ENCODE data around the gene WIPF3.

The WIPF3 gene

DNA sequence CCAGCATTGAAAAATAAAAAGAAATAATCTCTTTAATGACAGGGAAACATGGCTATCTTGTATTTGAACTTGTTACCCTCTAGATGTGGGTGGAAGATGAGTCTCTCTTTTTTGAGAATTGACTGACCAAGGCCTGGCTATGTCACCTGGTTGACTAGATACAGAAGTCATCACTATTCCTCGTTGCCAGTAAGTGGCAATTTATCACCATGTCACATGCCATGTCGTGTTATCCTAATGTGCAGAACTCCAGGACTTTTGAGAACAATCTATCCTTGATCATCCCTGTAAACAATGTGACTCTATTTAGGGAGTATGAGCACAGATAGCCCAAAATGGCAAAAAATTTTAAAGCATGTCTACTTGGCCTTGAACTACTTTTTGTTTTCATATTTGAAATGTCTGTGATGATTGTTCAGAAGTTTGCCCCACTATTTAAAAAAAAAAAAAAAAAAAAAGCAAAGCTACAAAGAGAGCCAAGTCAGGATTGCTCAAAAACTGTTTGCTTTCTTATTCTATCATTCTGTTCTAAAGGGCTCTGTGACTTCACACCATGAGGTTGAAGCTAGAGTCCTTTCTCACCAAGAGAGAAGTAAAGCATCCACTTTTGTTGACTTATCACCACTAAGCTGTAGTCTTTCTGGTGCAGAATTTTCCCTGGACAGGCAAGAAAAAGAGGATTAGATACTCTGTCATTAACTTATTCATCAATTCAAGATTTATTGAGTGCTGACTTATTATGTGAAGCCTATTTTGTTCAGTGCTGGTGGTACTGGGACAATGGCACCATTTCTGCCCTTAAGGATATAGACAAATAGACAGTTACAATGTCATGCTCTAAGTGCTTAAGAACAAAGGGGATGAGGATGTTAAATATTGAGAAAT, 10.4 kb upstream of the WIPF3 start:
- DNase-seq = no peak

DNA sequence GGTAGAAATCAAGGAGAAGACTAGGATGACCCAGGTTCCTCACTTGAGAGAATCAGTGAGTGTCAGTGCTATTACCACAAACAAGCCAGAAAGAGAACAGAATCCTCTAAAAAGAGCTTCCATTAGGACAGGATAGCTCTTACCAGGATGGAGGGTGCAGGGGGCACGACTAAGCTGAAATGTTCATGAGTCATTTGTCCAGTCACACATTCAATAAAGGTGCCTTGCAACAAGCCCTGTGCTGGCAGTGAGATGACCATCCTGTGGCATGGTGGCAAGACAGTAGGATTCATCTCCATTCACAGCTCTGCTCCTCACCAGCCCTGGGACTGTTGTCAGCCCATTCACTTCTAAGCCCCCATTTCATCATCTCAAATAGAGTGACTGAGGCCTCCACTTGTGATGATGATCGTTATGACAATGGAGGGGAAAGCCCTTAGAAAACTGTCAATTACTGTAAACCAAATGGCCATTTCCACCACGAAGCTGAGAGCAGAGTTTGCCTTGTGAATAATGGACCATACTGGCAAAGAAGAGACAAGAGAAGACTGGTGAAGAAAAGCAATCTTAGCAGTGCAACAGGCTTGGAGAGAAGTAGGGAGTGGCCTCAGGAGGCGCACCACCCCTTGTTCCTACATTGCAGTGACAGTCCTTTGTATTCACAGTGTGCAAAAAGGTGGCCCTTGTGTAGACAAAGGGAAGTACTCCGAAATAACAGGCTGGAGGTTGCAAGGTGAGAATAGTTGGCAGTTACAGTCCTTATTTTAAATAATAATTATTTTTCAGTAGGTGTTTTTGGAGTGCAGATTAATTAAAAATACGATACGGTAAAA, 9.0 kb upstream of the WIPF3 start:
- no peak for DNase-seq
- no peak overlapping the region for H3K4me3 Mint-ChIP-seq
- H3K9me3 Mint-ChIP-seq = no peaks in the 10 kb centered on the region
- TF ChIP-seq, protein P1, sequence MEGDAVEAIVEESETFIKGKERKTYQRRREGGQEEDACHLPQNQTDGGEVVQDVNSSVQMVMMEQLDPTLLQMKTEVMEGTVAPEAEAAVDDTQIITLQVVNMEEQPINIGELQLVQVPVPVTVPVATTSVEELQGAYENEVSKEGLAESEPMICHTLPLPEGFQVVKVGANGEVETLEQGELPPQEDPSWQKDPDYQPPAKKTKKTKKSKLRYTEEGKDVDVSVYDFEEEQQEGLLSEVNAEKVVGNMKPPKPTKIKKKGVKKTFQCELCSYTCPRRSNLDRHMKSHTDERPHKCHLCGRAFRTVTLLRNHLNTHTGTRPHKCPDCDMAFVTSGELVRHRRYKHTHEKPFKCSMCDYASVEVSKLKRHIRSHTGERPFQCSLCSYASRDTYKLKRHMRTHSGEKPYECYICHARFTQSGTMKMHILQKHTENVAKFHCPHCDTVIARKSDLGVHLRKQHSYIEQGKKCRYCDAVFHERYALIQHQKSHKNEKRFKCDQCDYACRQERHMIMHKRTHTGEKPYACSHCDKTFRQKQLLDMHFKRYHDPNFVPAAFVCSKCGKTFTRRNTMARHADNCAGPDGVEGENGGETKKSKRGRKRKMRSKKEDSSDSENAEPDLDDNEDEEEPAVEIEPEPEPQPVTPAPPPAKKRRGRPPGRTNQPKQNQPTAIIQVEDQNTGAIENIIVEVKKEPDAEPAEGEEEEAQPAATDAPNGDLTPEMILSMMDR (IDR thresholded peaks at IDR 0.05) = no peak
- no peaks in the 10 kb centered on the region for H3K4me1 Mint-ChIP-seq
- H3K36me3 Mint-ChIP-seq (ENCODE audit: low read depth) = no peaks in the 10 kb centered on the region
- peaks cover 10% of the 10 kb centered on the region for H3K27me3 Mint-ChIP-seq (ENCODE audit: low read depth, poor library complexity)
- H3K27ac Mint-ChIP-seq = no peak overlapping the region

More for the DNA sequence above, 10.4 kb upstream of the WIPF3 start:
- no peaks in the 10 kb centered on the region for H3K36me3 Mint-ChIP-seq (ENCODE audit: low read depth)
- no peak overlapping the region for H3K4me3 Mint-ChIP-seq
- no peak overlapping the region for H3K27ac Mint-ChIP-seq
- no peaks in the 10 kb centered on the region for H3K27me3 Mint-ChIP-seq (ENCODE audit: low read depth, poor library complexity)
- no peaks in the 10 kb centered on the region for H3K9me3 Mint-ChIP-seq
- H3K4me1 Mint-ChIP-seq = no peaks in the 10 kb centered on the region
- TF ChIP-seq, protein P1 (IDR thresholded peaks at IDR 0.05) = no peak

DNA sequence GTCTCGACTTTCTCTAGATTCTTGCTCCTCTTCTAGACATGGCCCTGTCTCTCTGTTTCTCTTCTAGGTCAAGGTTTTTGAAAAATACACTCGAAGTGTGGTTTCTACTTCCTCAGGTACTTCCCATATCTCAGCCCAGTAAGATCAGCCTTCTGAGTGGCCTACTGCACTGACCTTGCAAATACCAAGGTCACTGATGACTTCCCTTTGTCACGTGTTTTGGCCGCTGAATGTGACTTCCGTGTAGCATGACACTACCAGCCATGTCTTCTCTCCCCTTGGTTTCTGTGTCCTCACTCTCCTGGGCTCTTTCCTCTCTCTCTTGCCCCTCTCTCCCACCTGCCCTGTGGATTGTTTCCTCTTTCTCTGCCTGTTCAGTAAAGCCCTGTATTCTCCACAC, 7.9 kb upstream of the WIPF3 start:
- TF ChIP-seq, protein P1 (IDR thresholded peaks at IDR 0.05) = no peak
- Mint-ChIP-seq H3K36me3 (ENCODE audit: low read depth) (no peaks in the 10 kb centered on the region), H3K4me1 (no peaks in the 10 kb centered on the region), H3K4me3 (no peak overlapping the region), H3K27ac (no peak overlapping the region), H3K27me3 (ENCODE audit: low read depth, poor library complexity) (peaks cover 20% of the 10 kb centered on the region), H3K9me3 (no peaks in the 10 kb centered on the region)
- no peak for DNase-seq

DNA sequence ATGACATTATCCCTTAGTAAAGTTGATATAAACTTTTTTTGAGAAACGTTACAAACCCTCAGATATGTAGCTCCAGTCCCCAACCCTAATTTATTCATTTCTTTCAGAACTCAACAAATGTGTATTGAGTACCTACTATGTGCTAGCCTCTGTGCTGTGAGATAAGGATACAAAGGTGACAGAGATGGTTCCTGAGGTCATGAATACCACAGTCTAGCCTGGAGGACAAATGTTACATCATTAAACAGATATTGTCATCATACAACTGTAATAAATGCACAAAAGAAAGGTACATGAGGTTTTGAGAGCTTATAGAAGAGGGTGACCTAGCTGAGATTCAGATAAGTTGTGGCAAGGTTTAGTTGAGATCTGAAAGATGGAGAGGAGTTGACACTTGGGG, 4.4 kb upstream of the WIPF3 start:
- TF ChIP-seq, protein P1 (IDR thresholded peaks at IDR 0.05) = no peak
- H3K36me3 Mint-ChIP-seq (ENCODE audit: low read depth) = no peaks in the 10 kb centered on the region
- DNase-seq = no peak
- no peaks in the 10 kb centered on the region for H3K9me3 Mint-ChIP-seq
- H3K4me3 Mint-ChIP-seq = no peak overlapping the region
- peaks cover 49% of the 10 kb centered on the region for H3K27me3 Mint-ChIP-seq (ENCODE audit: low read depth, poor library complexity)
- H3K27ac Mint-ChIP-seq = no peak overlapping the region
- H3K4me1 Mint-ChIP-seq = no peaks in the 10 kb centered on the region

DNA sequence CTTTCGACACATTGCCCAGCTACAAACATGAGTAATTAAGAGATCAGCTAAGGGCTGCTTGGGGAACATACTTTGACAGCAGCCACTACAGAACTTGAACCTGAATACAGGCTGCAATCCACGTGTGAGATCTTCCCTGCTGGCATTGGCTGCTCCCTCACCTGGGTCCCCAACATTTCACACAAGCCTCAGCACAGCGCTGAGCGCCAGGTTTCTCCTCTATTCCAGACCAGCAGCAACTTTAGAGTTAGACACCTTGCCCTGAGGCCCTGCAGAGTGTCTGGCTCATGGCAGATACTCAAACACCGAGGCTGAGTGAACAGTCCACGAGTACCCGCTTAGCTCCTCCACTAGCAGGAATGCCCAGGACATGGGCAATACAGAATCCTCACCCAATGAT, 1.3 kb upstream of the WIPF3 start:
- no peaks in the 10 kb centered on the region for H3K9me3 Mint-ChIP-seq
- peak overlapping the region; percentile 78 for H3K4me3 Mint-ChIP-seq
- TF ChIP-seq, protein P1 (IDR thresholded peaks at IDR 0.05) = no peak
- no peak for DNase-seq
- H3K36me3 Mint-ChIP-seq (ENCODE audit: low read depth) = no peaks in the 10 kb centered on the region
- no peak overlapping the region for H3K27ac Mint-ChIP-seq
- peaks cover 24% of the 10 kb centered on the region for H3K4me1 Mint-ChIP-seq
- peaks cover 73% of the 10 kb centered on the region for H3K27me3 Mint-ChIP-seq (ENCODE audit: low read depth, poor library complexity)
